OCI-LY1 (cell line): ENCODE measurements around the gene CABCOCO1.

Source experiments
- CTCF ChIP-seq: fragments of 200-600 bp; sonication (generic), shearing (Covaris generic); IDR thresholded peaks from 2 replicates; pipeline ENCODE4 v1.5.1; 2017; ENCODE audit warnings: mild to moderate bottlenecking, antibody characterized with exemption, low read length, moderate library complexity, mixed read lengths
- EZH2 ChIP-seq: fragments of 200-600 bp; sonication (generic), shearing (Covaris generic); IDR thresholded peaks from 2 replicates; pipeline ENCODE4 v1.8.0; 2017; ENCODE audit warnings: borderline replicate concordance, mixed run types, mild to moderate bottlenecking, antibody characterized with exemption, low read length, moderate library complexity, mixed read lengths

- TF ChIP-seq CTCF (no peak), EZH2 (no peak)
Measured at GRCh38 chr10:61705022-61705613, 42.4 kb downstream of the CABCOCO1 start.
